Mesothelial cell of epicardium (in vitro differentiated cells): ENCODE results near the gene RHOJ. TPM values are rescaled to one million over a fixed set of nuclear protein-coding genes. Genes with fewer than 3 reads are reported as not detected.

Experiments used
- DNase-seq, 2 experiments: peaks; one replicate each; pipeline ENCODE4 v3.0.0; 2021; ENCODE audit warnings: low spot score in 2 of 2; ENCODE audit not compliant: unreplicated experiment in 2 of 2
- H3K27ac Mint-ChIP-seq: 2 replicates; pipeline ENCODE4 v1.8.0; 2021; ENCODE audit warnings: mixed read lengths
- H3K27me3 Mint-ChIP-seq: 2 replicates; pipeline ENCODE4 v1.8.0; 2021; ENCODE audit warnings: low read depth, mixed read lengths
- H3K36me3 Mint-ChIP-seq: 2 replicates; pipeline ENCODE4 v1.8.0; 2021; ENCODE audit warnings: mixed read lengths
- H3K4me1 Mint-ChIP-seq: 2 replicates; pipeline ENCODE4 v1.8.0; 2021; ENCODE audit warnings: mixed read lengths
- H3K4me3 Mint-ChIP-seq: 2 replicates; pipeline ENCODE4 v1.8.0; 2021; ENCODE audit warnings: mild to moderate bottlenecking, moderate library complexity, mixed read lengths
- H3K9me3 Mint-ChIP-seq: 2 replicates; pipeline ENCODE4 v1.8.0; 2021; ENCODE audit warnings: mixed read lengths
- CTCF ChIP-seq: fragments of 200-600 bp; sonication (generic); IDR thresholded peaks from one replicate; pipeline ENCODE4 v1.5.0; 2021; ENCODE audit warnings: antibody characterized with exemption; ENCODE audit not compliant: unreplicated experiment
- total RNA-seq: library from RNA; stranded (reverse); gene quantifications from 3 replicates; pipeline ENCODE4 v1.2.1, GENCODE V29; 2021

RHOJ gene
- total RNA-seq, 1 donor from 2014 or later = 15.2 TPM

DNA sequence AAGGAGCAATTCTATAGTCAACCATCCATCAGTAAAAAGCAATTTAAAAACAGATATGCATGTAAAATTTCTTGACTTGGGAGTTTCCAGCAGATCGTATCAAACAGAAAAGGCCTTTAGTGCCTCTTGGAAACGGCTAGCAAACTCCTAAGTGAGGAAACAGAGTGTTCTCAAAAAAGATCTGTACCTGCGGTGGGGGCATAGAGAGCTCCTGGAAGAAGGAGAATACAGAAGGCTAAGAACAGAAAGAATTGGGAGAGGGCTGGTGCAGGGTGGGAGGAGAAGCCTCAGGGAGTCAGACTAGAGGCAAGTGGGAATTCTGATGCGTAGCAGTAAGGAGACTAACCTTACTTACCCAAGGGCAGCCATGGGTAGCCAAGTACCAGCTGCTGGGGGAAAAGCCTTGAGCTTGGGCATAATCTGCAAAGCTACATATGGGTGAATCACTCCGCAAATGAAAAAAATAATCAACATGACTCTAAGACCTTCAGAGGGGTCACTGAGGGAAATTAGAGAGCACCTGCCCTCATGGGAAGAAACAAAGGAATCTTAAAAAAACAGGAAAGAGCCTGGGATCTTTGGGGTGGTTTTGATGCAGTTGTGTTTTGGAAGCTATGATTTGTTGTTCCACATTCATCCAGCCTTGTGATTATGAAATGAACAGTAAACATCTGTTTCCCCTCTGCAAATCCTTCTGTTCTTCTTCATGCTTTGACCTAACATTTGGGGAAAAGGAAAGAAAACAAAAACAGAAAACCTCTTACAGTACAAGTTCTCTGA, 10.4 kb downstream of the RHOJ start:
- Mint-ChIP-seq H3K4me1 (no peaks in the 10 kb centered on the region), H3K27me3 (no peaks in the 10 kb centered on the region), H3K4me3 (no peak overlapping the region), H3K36me3 (no peaks in the 10 kb centered on the region), H3K27ac (no peak overlapping the region), H3K9me3 (no peaks in the 10 kb centered on the region)
- no peak for DNase-seq
- no peak for TF ChIP-seq CTCF

DNA sequence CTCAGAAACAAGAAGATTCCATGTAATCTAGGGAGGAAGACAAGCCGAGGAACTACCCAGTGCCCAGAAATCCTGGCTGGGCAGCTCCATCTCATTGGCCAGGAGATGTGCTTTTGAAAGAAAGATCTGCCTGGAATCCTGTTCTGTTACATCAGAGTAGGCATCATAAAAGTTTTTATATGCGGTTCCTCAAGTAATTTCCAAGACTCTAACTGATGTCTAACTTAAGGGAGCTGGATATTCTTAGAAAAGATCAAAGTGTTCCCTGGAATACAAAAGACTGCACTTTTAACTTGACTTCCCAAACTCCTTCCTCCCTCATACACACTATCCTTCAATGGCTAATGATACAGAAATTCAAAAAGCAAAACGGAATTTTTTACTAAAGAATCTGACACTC, 16.3 kb downstream of the RHOJ start:
- Mint-ChIP-seq H3K4me3 (no peak overlapping the region), H3K4me1 (peaks cover 14% of the 10 kb centered on the region), H3K27me3 (no peaks in the 10 kb centered on the region), H3K27ac (no peak overlapping the region), H3K36me3 (peaks cover 1% of the 10 kb centered on the region), H3K9me3 (peaks cover 7% of the 10 kb centered on the region)
- no peak for TF ChIP-seq CTCF
- no peak for DNase-seq

DNA sequence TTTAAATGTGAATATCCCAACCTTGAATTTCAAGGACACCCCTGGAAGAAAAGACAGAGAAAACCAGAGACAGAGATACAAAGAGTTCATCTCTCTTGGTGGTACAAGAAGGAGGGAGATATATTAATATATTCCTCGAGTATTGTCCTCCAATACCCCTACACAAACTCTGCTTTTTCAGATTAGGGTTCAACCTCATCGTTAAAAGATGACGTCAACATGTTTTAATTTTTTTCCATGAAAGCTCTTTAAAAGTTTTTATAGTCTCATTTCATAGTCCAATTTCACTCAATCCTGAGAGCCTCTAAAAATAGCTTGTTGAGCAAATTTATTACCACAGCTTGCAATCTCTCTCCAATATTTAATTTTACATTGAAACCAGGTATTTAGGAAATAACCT, 19.4 kb downstream of the RHOJ start:
- Mint-ChIP-seq H3K4me1 (peaks cover 14% of the 10 kb centered on the region), H3K4me3 (no peak overlapping the region), H3K36me3 (peaks cover 1% of the 10 kb centered on the region), H3K27ac (peak overlapping the region; percentile 54), H3K9me3 (peaks cover 7% of the 10 kb centered on the region), H3K27me3 (no peaks in the 10 kb centered on the region)
- no peak for DNase-seq
- no peak for TF ChIP-seq CTCF

DNA sequence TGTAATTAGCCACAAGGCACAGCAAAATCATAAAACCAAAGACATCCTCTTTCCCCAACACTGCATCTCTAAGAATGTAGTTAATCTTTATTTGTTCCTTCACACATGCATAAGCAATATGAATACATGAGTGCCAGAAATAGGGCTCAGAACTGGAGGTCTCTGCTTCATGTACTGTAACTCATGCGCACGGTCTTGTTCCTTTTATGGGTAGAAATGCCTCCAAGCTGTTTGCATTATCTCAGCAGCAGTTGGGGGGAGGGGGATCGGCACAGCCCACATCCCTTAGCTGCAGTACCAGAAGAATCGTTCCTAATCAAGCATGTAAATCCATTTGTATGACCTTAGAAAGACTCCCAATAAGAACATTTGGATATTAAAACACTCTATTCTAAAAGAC, 20.0 kb downstream of the RHOJ start:
- DNase-seq = no peak
- no peak for TF ChIP-seq CTCF
- no peaks in the 10 kb centered on the region for H3K27me3 Mint-ChIP-seq
- H3K27ac Mint-ChIP-seq = peak overlapping the region; percentile 37
- peaks cover 14% of the 10 kb centered on the region for H3K4me1 Mint-ChIP-seq
- H3K9me3 Mint-ChIP-seq = peaks cover 7% of the 10 kb centered on the region
- no peak overlapping the region for H3K4me3 Mint-ChIP-seq
- peaks cover 1% of the 10 kb centered on the region for H3K36me3 Mint-ChIP-seq

DNA sequence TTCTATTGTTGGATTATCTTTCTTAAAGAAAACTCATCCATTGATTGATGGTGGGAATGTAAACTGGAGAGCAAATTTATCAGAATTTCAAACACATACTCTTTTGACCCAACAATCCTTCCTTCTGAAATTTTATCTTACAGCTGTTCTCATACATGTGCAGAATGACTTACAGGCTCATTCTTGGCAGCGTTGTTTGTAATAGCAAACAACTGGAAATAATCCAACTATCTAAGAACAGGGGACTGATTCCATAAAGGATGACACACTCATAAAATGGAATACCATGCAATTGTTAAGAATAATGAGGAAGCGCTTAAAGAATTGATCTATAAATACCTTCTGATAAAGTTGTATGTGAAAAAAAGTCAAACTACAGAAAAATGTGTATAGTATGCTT, 24.0 kb downstream of the RHOJ start:
- no peak for TF ChIP-seq CTCF
- Mint-ChIP-seq H3K4me1 (peaks cover 14% of the 10 kb centered on the region), H3K27ac (no peak overlapping the region)

More for the DNA sequence above, 24.0 kb downstream of the RHOJ start:
- peaks cover 2% of the 10 kb centered on the region for H3K36me3 Mint-ChIP-seq
- DNase-seq = no peak
- H3K27me3 Mint-ChIP-seq = no peaks in the 10 kb centered on the region
- H3K9me3 Mint-ChIP-seq = peaks cover 15% of the 10 kb centered on the region
- H3K4me3 Mint-ChIP-seq = no peak overlapping the region
